IPS-NIHi7 (cell line): ENCODE measurements around the gene LAMA5.

Experiments used
- DNase-seq: peaks from one replicate; pipeline ENCODE4 v3.0.0; 2012; ENCODE audit warnings: mixed read lengths; ENCODE audit errors: extremely low spot score

The LAMA5 gene

GRCh38 chr20:62405108-62405980 is 38.2 kb upstream of the LAMA5 start:
- DNase-seq: peak; percentile 67

GRCh38 chr20:62404761-62405107 is 37.6 kb upstream of the LAMA5 start:
- DNase-seq: no peak

GRCh38 chr20:62404112-62404665 is 37.1 kb upstream of the LAMA5 start:
- DNase-seq: no peak

- DNase-seq: no peak
Observed at GRCh38 chr20:62403331-62403730, 36.2 kb upstream of the LAMA5 start.

GRCh38 chr20:62402456-62403150 is 35.5 kb upstream of the LAMA5 start:
- no peak for DNase-seq

- peak; percentile 90 for DNase-seq
Observed at GRCh38 chr20:62401331-62401779, 34.2 kb upstream of the LAMA5 start.

GRCh38 chr20:62400541-62400940 is 33.4 kb upstream of the LAMA5 start:
- no peak for DNase-seq

GRCh38 chr20:62400021-62400420 is 32.9 kb upstream of the LAMA5 start:
- no peak for DNase-seq

- no peak for DNase-seq
Observed at GRCh38 chr20:62398120-62398821, 31.2 kb upstream of the LAMA5 start.

- no peak for DNase-seq
Observed at GRCh38 chr20:62396367-62397239, 29.5 kb upstream of the LAMA5 start.

- DNase-seq: no peak
Observed at GRCh38 chr20:62395311-62396242, 28.5 kb upstream of the LAMA5 start.

- DNase-seq: no peak
Observed at GRCh38 chr20:62394248-62395245, 27.4 kb upstream of the LAMA5 start.

- DNase-seq: no peak
Observed at GRCh38 chr20:62393830-62394229, 26.7 kb upstream of the LAMA5 start.

- no peak for DNase-seq
Observed at GRCh38 chr20:62393335-62393665, 26.2 kb upstream of the LAMA5 start.

- DNase-seq: no peak
Observed at GRCh38 chr20:62392621-62393334, 25.7 kb upstream of the LAMA5 start.

GRCh38 chr20:62392077-62392418 is 24.9 kb upstream of the LAMA5 start:
- DNase-seq: no peak

- DNase-seq: no peak
Observed at GRCh38 chr20:62391165-62392076, 24.3 kb upstream of the LAMA5 start.
